GM12865 (cell line): Measurements from ENCODE around the gene EFCC1.
A peak's percentile ranks its signal among the peaks of the same experiment; 100 is the strongest.

Experiments used
- DNase-seq: peaks from one replicate; pipeline ENCODE4 v3.0.0; 2010; ENCODE audit warnings: low read depth
- H3K4me3 ChIP-seq: 2 replicates; pipeline ENCODE4 v1.5.1; 2011; ENCODE audit warnings: mild to moderate bottlenecking, low read depth, low read length, control low read depth
- CTCF ChIP-seq: IDR thresholded peaks from 2 replicates; pipeline ENCODE4 v1.5.1; 2011; ENCODE audit warnings: low read length, control low read depth, low read depth, inconsistent platforms; ENCODE audit not compliant: insufficient read depth; ENCODE audit errors: missing control alignments

Gene EFCC1

GRCh38 chr3:128994581-128995546 is 6.2 kb upstream of the EFCC1 start:
- no peak for TF ChIP-seq CTCF
- H3K4me3 ChIP-seq, result 0 out of 2 replicates have a peak overlapping the region, but pooled peaks have one; percentile 17
- DNase-seq, result no peak

GRCh38 chr3:128995737-128996136 is 5.4 kb upstream of the EFCC1 start:
- no peak for TF ChIP-seq CTCF
- no peak for DNase-seq
- no peak overlapping the region for H3K4me3 ChIP-seq

GRCh38 chr3:128996200-128996599 is 4.9 kb upstream of the EFCC1 start:
- DNase-seq, result no peak
- no peak for TF ChIP-seq CTCF
- H3K4me3 ChIP-seq, result no peak overlapping the region

GRCh38 chr3:128996726-128997125 is 4.4 kb upstream of the EFCC1 start:
- DNase-seq, result no peak
- H3K4me3 ChIP-seq, result no peak overlapping the region
- no peak for TF ChIP-seq CTCF

GRCh38 chr3:128997486-128998133 is 3.5 kb upstream of the EFCC1 start:
- no peak for DNase-seq
- TF ChIP-seq CTCF, result no peak
- H3K4me3 ChIP-seq, result no peak overlapping the region

GRCh38 chr3:128998561-128998960 is 2.5 kb upstream of the EFCC1 start:
- H3K4me3 ChIP-seq, result no peak overlapping the region
- no peak for DNase-seq
- no peak for TF ChIP-seq CTCF

- TF ChIP-seq CTCF, result no peak
- H3K4me3 ChIP-seq, result no peak overlapping the region
- no peak for DNase-seq
These were observed 2.0 kb upstream of the EFCC1 start for GRCh38 chr3:128999102-128999501.
